H9 (cell line): Measurements from ENCODE around the gene ACBD5. TPM values are rescaled to one million over a fixed set of nuclear protein-coding genes. Genes with fewer than 3 reads are reported as not detected.

Experiments
- DNase-seq: peaks from one replicate; pipeline ENCODE4 v3.0.0-alpha.2; 2017
- H2AFZ ChIP-seq: one replicate; pipeline ENCODE4 v1.6.1; 2013; ENCODE audit warnings: mild to moderate bottlenecking, low read length, control low read depth, moderate library complexity
- H2AK5ac ChIP-seq: 2 replicates; pipeline ENCODE4 v1.6.1; 2013; ENCODE audit warnings: low read length, control low read depth, mixed read lengths; ENCODE audit not compliant: insufficient read length
- H2BK120ac ChIP-seq: one replicate; pipeline ENCODE4 v1.6.1; 2013; ENCODE audit warnings: low read depth, mild to moderate bottlenecking, low read length, control low read depth, inconsistent platforms; ENCODE audit not compliant: poor library complexity, severe bottlenecking
- H2BK12ac ChIP-seq: 2 replicates; pipeline ENCODE4 v1.6.1; 2013; ENCODE audit warnings: low read length, control low read depth, mixed read lengths, low read depth; ENCODE audit not compliant: insufficient read length
- H2BK15ac ChIP-seq: 2 replicates; pipeline ENCODE4 v1.6.1; 2013; ENCODE audit warnings: low read depth, low read length, control low read depth
- H2BK20ac ChIP-seq: one replicate; pipeline ENCODE4 v1.6.1; 2013; ENCODE audit warnings: low read depth, mild to moderate bottlenecking, low read length, control low read depth, inconsistent platforms; ENCODE audit not compliant: poor library complexity, severe bottlenecking
- H2BK5ac ChIP-seq: 2 replicates; pipeline ENCODE4 v1.6.1; 2013; ENCODE audit warnings: low read length, control low read depth, mixed read lengths; ENCODE audit not compliant: insufficient read length
- H3K14ac ChIP-seq: 2 replicates; pipeline ENCODE4 v1.6.1; 2013; ENCODE audit warnings: low read length, control low read depth; ENCODE audit not compliant: insufficient read depth
- H3K18ac ChIP-seq: 2 replicates; pipeline ENCODE4 v1.6.1; 2013; ENCODE audit warnings: low read depth, mild to moderate bottlenecking, mixed read lengths, low read length, control low read depth; ENCODE audit not compliant: insufficient read length
- H3K23ac ChIP-seq: 2 replicates; pipeline ENCODE4 v1.6.1; 2013; ENCODE audit warnings: low read length, control low read depth, mixed read lengths, low read depth; ENCODE audit not compliant: insufficient read length
- H3K23me2 ChIP-seq: 2 replicates; pipeline ENCODE4 v1.6.1; 2013; ENCODE audit warnings: low read depth, mild to moderate bottlenecking, mixed read lengths, low read length, control low read depth; ENCODE audit not compliant: insufficient read length, poor library complexity, severe bottlenecking
- H3K27ac ChIP-seq: 2 replicates; pipeline ENCODE4 v1.5.1; 2013; ENCODE audit warnings: low read length, control low read depth, mixed read lengths, low read depth; ENCODE audit not compliant: insufficient read length
- H3K27me3 ChIP-seq: 2 replicates; pipeline ENCODE4 v1.6.1; 2013; ENCODE audit warnings: low read length, control low read depth, inconsistent platforms; ENCODE audit not compliant: insufficient read depth
- H3K4ac ChIP-seq: 2 replicates; pipeline ENCODE4 v1.6.1; 2013; ENCODE audit warnings: low read depth, mild to moderate bottlenecking, control low read depth, inconsistent platforms, low read length, moderate library complexity
- H3K4me1 ChIP-seq: 2 replicates; pipeline ENCODE4 v1.6.1; 2013; ENCODE audit warnings: low read length, control low read depth, inconsistent platforms; ENCODE audit not compliant: insufficient read depth
- H3K4me2 ChIP-seq: 2 replicates; pipeline ENCODE4 v1.6.1; 2013; ENCODE audit warnings: low read length, control low read depth, mixed read lengths; ENCODE audit not compliant: insufficient read length, insufficient read depth
- H3K56ac ChIP-seq: 2 replicates; pipeline ENCODE4 v1.6.1; 2013; ENCODE audit warnings: low read depth, mild to moderate bottlenecking, mixed read lengths, low read length, control low read depth; ENCODE audit not compliant: insufficient read length
- H3K79me1 ChIP-seq: 2 replicates; pipeline ENCODE4 v1.6.1; 2013; ENCODE audit warnings: low read depth, mild to moderate bottlenecking, moderate library complexity, low read length, control low read depth, inconsistent platforms; ENCODE audit not compliant: insufficient read depth, poor library complexity, severe bottlenecking
- H3K79me2 ChIP-seq: 2 replicates; pipeline ENCODE4 v1.6.1; 2013; ENCODE audit warnings: low read length, control low read depth, inconsistent platforms; ENCODE audit not compliant: insufficient read depth
- H3K9ac ChIP-seq: 2 replicates; pipeline ENCODE4 v1.6.1; 2013; ENCODE audit warnings: low read length, control low read depth, mixed read lengths; ENCODE audit not compliant: insufficient read length; ENCODE audit errors: extremely low read depth
- H3K9me3 ChIP-seq: one replicate; pipeline ENCODE4 v1.6.1; 2013; ENCODE audit warnings: low read depth, low read length, inconsistent platforms; ENCODE audit not compliant: control insufficient read depth
- H3T11ph ChIP-seq: one replicate; pipeline ENCODE4 v1.6.1; 2013; ENCODE audit warnings: mild to moderate bottlenecking, low read length, control low read depth, inconsistent platforms
- H4K20me1 ChIP-seq: one replicate; pipeline ENCODE4 v1.6.1; 2013; ENCODE audit not compliant: control insufficient read depth, insufficient read length, insufficient read depth
- H4K5ac ChIP-seq: 2 replicates; pipeline ENCODE4 v1.6.1; 2013; ENCODE audit warnings: low read depth, mild to moderate bottlenecking, mixed read lengths, low read length, control low read depth; ENCODE audit not compliant: insufficient read length
- H4K8ac ChIP-seq: replicated peaks from 2 replicates; pipeline ENCODE4 v1.6.1; 2013; ENCODE audit warnings: low read length, control low read depth, mixed read lengths, low read depth; ENCODE audit not compliant: insufficient read length
- H4K91ac ChIP-seq: 2 replicates; pipeline ENCODE4 v1.6.1; 2013; ENCODE audit warnings: low read depth, mild to moderate bottlenecking, moderate library complexity, mixed read lengths, low read length, control low read depth; ENCODE audit not compliant: insufficient read length
- H3K27ac Mint-ChIP-seq, 3 experiments: 2 replicates in 2 of 3; 3 replicates in 1 of 3; pipeline ENCODE4 v1.8.0; 2020 to 2021; ENCODE audit warnings: mixed read lengths in 3 of 3, mild to moderate bottlenecking in 1 of 3, moderate library complexity in 1 of 3
- H3K27me3 Mint-ChIP-seq: 2 replicates; pipeline ENCODE4 v1.8.0; 2021; ENCODE audit warnings: low read depth, mild to moderate bottlenecking, moderate library complexity, mixed read lengths
- H3K36me3 Mint-ChIP-seq, 3 experiments: 2 replicates in 2 of 3; 3 replicates in 1 of 3; pipeline ENCODE4 v1.8.0; 2020 to 2021; ENCODE audit warnings: low read depth in 3 of 3, mixed read lengths in 3 of 3; ENCODE audit not compliant: insufficient read depth in 1 of 3
- H3K4me1 Mint-ChIP-seq, 2 experiments: 2 replicates each; pipeline ENCODE4 v1.8.0; 2020; ENCODE audit warnings: mixed read lengths in 2 of 2
- H3K4me3 Mint-ChIP-seq, 2 experiments: 2 replicates in 1 of 2; 3 replicates in 1 of 2; pipeline ENCODE4 v1.8.0; 2020 to 2021; ENCODE audit warnings: mild to moderate bottlenecking in 2 of 2, mixed read lengths in 2 of 2, moderate library complexity in 1 of 2
- H3K9me3 Mint-ChIP-seq, 2 experiments: 2 replicates in 1 of 2; 3 replicates in 1 of 2; pipeline ENCODE4 v1.8.0; 2020; ENCODE audit warnings: mild to moderate bottlenecking in 2 of 2, mixed read lengths in 2 of 2, moderate library complexity in 1 of 2
- WGBS: extraction: QIAGEN DNeasy Blood & Tissue Kit; methylation state at CpG from one replicate; pipeline ENCODE4 v1.1.7; 2013; ENCODE audit warnings: missing lambda C conversion rate, low lambda C conversion rate, mixed read lengths; ENCODE audit not compliant: insufficient read length; ENCODE audit errors: extremely low coverage; 5-methylcytosine and 5-hydroxymethylcytosine counted together
- total RNA-seq: library from RNA; stranded (reverse); gene quantifications from 2 replicates; pipeline ENCODE4 v1.2.1, GENCODE V29; 2021
- TF ChIP-seq, protein P1 (sequence below): fragments of 200-600 bp; sonication (generic); conservative IDR thresholded peaks from 3 replicates; pipeline ENCODE4 v1.8.0; 2021; ENCODE audit warnings: antibody characterized with exemption, mild to moderate bottlenecking

Gene ACBD5
- total RNA-seq, 1 experiment from 2014 or later: 14.2 TPM

DNA sequence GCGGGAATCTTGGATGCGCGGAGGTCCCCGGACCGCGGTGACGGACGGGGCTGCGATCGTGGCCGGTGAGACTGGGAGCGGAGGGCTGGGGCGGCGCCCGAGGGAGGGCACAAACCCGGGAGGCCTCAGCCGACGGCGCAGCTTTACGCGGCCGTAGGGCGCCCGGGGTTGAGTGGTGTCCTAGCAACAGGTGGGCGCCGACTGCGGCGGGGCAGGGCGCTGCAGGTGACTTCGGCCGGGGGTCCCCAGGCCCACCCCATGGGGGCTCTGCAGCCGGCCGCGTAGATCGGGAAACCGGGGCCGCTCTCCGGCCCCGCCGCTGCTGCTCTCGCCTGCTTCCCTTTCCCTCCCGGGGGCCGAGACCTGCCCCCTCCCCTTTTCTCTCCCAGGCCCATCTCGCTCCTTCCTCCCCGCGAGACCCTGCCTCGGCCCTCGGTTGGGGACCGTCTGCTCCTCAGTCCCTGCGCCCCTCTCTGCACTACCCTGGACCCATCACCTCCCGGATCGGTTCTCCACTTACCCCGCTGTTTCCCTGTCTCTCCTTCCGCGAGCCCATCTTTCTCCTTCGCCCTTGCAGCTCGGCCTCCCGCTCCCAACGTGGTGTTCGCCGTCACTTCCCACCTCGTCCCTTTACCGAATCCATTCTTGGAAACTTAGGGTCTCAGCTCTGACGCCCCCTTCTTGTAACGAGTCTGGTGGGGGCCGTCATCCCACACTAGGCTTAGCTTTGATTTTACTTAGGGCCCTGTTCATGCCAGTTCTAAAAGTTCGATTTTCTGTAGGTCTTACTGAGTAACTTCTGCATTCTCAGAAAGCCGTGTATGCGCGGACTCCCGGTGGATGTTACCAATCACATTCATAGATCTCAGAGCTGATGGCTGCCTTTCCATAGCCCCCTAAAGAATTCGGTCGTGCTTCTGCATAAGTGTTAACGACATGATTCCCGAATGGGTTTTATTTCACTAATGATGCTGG lies 18.5 kb upstream of the ACBD5 start:
- DNase-seq: peak; percentile 60
- Mint-ChIP-seq H3K27me3 (peaks cover 57% of the 10 kb centered on the region), H3K9me3 (peaks cover 11% of the 10 kb centered on the region in 2 experiments), H3K4me1 (peaks cover 10 to 14% of the 10 kb centered on the region in 2 experiments), H3K4me3 (peak overlapping the region; percentile 90 to 94), H3K27ac (no peak overlapping the region; a peak in 2 of 7 replicates), H3K36me3 (peaks cover 6 to 9% (median 7%) of the 10 kb centered on the region in 3 experiments; a peak in 6 of 7 replicates)
- Histone ChIP-seq H4K5ac (no peak overlapping the region), H3K27ac (no peak overlapping the region), H3T11ph (no peak overlapping the region), H4K8ac (no peak overlapping the region), H3K9me3 (no peaks in the 10 kb centered on the region), H3K4ac (no peak overlapping the region), H2BK12ac (no peak overlapping the region), H3K4me2 (peak overlapping the region; percentile 95), H3K23ac (no peak overlapping the region), H2AK5ac (no peak overlapping the region), H3K79me1 (no peaks in the 10 kb centered on the region), H3K18ac (peak overlapping the region; percentile 87), H3K79me2 (no peaks in the 10 kb centered on the region), H3K14ac (peak overlapping the region; percentile 58), H2AFZ (peak overlapping the region; percentile 75), H3K9ac (peak overlapping the region; percentile 58), H2BK120ac (no peak overlapping the region), H4K20me1 (no peaks in the 10 kb centered on the region), H3K4me1 (no peaks in the 10 kb centered on the region), H2BK20ac (no peak overlapping the region), H3K27me3 (peaks cover 3% of the 10 kb centered on the region; the same call in 1 of the 2 replicates), H2BK15ac (no peak overlapping the region), H3K23me2 (peaks cover 10% of the 10 kb centered on the region), H3K56ac (no peak overlapping the region), H2BK5ac (no peak overlapping the region), H4K91ac (no peak overlapping the region)
- TF ChIP-seq, protein P1, sequence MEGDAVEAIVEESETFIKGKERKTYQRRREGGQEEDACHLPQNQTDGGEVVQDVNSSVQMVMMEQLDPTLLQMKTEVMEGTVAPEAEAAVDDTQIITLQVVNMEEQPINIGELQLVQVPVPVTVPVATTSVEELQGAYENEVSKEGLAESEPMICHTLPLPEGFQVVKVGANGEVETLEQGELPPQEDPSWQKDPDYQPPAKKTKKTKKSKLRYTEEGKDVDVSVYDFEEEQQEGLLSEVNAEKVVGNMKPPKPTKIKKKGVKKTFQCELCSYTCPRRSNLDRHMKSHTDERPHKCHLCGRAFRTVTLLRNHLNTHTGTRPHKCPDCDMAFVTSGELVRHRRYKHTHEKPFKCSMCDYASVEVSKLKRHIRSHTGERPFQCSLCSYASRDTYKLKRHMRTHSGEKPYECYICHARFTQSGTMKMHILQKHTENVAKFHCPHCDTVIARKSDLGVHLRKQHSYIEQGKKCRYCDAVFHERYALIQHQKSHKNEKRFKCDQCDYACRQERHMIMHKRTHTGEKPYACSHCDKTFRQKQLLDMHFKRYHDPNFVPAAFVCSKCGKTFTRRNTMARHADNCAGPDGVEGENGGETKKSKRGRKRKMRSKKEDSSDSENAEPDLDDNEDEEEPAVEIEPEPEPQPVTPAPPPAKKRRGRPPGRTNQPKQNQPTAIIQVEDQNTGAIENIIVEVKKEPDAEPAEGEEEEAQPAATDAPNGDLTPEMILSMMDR: no peak
- no CpG with 5 or more reads among the region's 75 CpGs for WGBS
